OCI-LY1 (cell line): ENCODE measurements around the gene TMEM190.

ENCODE experiments used
- H2AFZ ChIP-seq: fragments of 200-600 bp; sonication (generic), shearing (Covaris generic); 2 replicates; pipeline ENCODE4 v1.6.0; 2014; ENCODE audit warnings: antibody characterized with exemption, mild to moderate bottlenecking, low read length
- H3F3A ChIP-seq: fragments of 200-600 bp; sonication (generic), shearing (Covaris generic); 2 replicates; pipeline ENCODE4 v1.6.0; 2014; ENCODE audit warnings: mild to moderate bottlenecking, antibody characterized with exemption, low read length, moderate library complexity; ENCODE audit not compliant: insufficient read depth
- H3K27ac ChIP-seq: fragments of 200-600 bp; sonication (generic); 2 replicates; pipeline ENCODE4 v1.5.1; 2014; ENCODE audit warnings: low read length, mixed run types, mild to moderate bottlenecking, low read depth; ENCODE audit not compliant: poor library complexity, severe bottlenecking
- H3K27me3 ChIP-seq: fragments of 200-600 bp; sonication (generic); 2 replicates; pipeline ENCODE4 v1.6.0; 2014; ENCODE audit warnings: antibody characterized with exemption, mild to moderate bottlenecking, low read length, moderate library complexity; ENCODE audit not compliant: insufficient read depth
- H3K36me3 ChIP-seq: fragments of 200-600 bp; sonication (generic); 2 replicates; pipeline ENCODE4 v1.6.1; 2014; ENCODE audit warnings: mild to moderate bottlenecking, antibody characterized with exemption, low read length, moderate library complexity, mixed read lengths; ENCODE audit not compliant: insufficient read depth
- H3K4me1 ChIP-seq: fragments of 200-600 bp; sonication (generic); 2 replicates; pipeline ENCODE4 v1.5.1; 2014; ENCODE audit warnings: mild to moderate bottlenecking, low read length, moderate library complexity; ENCODE audit not compliant: insufficient read depth, severe bottlenecking
- H3K4me2 ChIP-seq: fragments of 200-600 bp; sonication (generic), shearing (Covaris generic); 2 replicates; pipeline ENCODE4 v1.6.1; 2014; ENCODE audit warnings: low read length
- H3K4me3 ChIP-seq: fragments of 200-600 bp; sonication (generic); 2 replicates; pipeline ENCODE4 v1.5.1; 2014; ENCODE audit warnings: low read length, low read depth, mild to moderate bottlenecking, mixed read lengths; ENCODE audit not compliant: poor library complexity, severe bottlenecking
- H3K79me2 ChIP-seq: fragments of 200-600 bp; shearing (Covaris generic); 2 replicates; pipeline ENCODE4 v1.6.1; 2016; ENCODE audit warnings: mixed run types, low read length, mixed read lengths; ENCODE audit not compliant: insufficient read depth
- H3K9ac ChIP-seq: fragments of 200-600 bp; sonication (generic), shearing (Covaris generic); 2 replicates; pipeline ENCODE4 v1.6.1; 2014; ENCODE audit warnings: mild to moderate bottlenecking, low read length, mixed read lengths
- H3K9me2 ChIP-seq: fragments of 200-600 bp; sonication (generic), shearing (Covaris generic); 2 replicates; pipeline ENCODE4 v1.6.1; 2014; ENCODE audit warnings: low read depth, mild to moderate bottlenecking, low read length, mixed read lengths
- H3K9me3 ChIP-seq: fragments of 200-600 bp; shearing (Covaris generic); 2 replicates; pipeline ENCODE4 v1.6.1; 2014; ENCODE audit warnings: low read length, mixed read lengths
- H4K20me1 ChIP-seq: fragments of 200-600 bp; sonication (generic), shearing (Covaris generic); 2 replicates; pipeline ENCODE4 v1.6.0; 2016; ENCODE audit warnings: mild to moderate bottlenecking, low read length; ENCODE audit not compliant: insufficient read depth
- CTCF ChIP-seq: fragments of 200-600 bp; sonication (generic), shearing (Covaris generic); IDR thresholded peaks from 2 replicates; pipeline ENCODE4 v1.5.1; 2017; ENCODE audit warnings: mild to moderate bottlenecking, antibody characterized with exemption, low read length, moderate library complexity, mixed read lengths
- EZH2 ChIP-seq: fragments of 200-600 bp; sonication (generic), shearing (Covaris generic); IDR thresholded peaks from 2 replicates; pipeline ENCODE4 v1.8.0; 2017; ENCODE audit warnings: borderline replicate concordance, mixed run types, mild to moderate bottlenecking, antibody characterized with exemption, low read length, moderate library complexity, mixed read lengths

The TMEM190 gene

DNA sequence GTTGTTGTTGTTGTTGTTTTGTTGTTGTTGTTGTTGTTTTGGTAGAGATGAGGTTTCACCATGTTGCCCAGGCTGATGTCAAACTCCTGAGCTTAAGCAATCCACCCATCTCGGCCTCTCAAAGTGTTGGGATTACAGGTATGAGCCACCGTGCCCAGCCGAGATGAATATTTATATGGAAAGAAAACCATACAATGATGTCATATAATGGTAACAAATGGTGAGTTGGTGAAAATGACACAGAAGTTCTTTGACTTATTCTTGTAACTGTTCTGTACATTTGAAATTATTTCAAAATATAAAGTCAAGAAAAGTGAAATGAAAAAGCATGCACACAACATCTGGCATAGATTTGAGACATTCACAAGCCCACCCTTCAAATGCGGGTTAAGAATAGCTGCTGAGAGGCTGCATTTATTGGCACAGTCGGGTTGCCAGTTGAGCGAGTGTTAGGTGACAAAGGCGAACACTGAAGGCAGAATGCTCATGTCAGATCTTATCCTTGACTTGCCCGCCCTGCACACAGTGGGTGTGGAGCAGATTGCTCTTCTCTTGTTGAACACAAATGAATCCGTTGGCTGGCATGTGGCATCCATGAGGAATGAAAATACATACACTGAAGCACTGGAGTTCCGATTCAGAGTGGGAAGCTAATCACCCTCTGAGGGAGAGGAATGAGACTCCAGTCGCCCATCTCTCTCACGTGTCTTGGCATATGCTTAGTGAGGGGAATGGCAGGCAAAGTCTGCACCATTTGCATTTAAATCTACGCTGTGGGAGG is 46.8 kb downstream of the TMEM190 start:
- Histone ChIP-seq H4K20me1 (no peaks in the 10 kb centered on the region), H3K36me3 (no peaks in the 10 kb centered on the region; the same call in 1 of the 2 replicates), H3K4me2 (no peak overlapping the region)

DNA sequence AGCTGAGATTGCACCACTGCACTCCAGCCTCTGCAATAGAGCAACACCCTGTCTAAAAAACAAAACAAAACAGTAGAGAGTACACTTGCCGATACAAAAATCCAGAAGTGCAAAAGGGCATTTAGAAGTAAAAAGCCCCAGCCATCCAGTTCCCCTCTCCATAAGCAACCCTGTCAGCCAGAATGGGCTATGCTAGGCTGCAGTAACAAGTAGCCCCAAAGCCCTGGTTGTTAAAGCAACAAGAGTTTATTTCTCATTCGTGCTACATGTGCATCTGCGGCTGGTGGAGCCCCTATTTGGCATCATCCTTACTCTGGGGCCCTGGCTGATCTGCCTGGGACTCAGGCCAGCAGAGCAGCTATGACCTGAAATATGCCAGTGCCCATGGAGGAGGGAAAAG is 47.9 kb downstream of the TMEM190 start:
- Histone ChIP-seq H3K27ac (no peak overlapping the region), H3K36me3 (no peaks in the 10 kb centered on the region; the same call in 1 of the 2 replicates), H3K79me2 (no peaks in the 10 kb centered on the region), H4K20me1 (no peaks in the 10 kb centered on the region), H3K4me3 (no peak overlapping the region), H3K27me3 (peaks cover 10% of the 10 kb centered on the region; the same call in 1 of the 2 replicates), H2AFZ (no peak overlapping the region), H3K9me3 (peaks cover 3% of the 10 kb centered on the region; the same call in 1 of the 2 replicates), H3K4me1 (no peaks in the 10 kb centered on the region), H3K9me2 (no peaks in the 10 kb centered on the region), H3F3A (no peaks in the 10 kb centered on the region), H3K4me2 (no peak overlapping the region), H3K9ac (no peak overlapping the region)
- TF ChIP-seq EZH2: no peak
- TF ChIP-seq CTCF: no peak

More for the DNA sequence above, 46.8 kb downstream of the TMEM190 start:
- H3K79me2 ChIP-seq: no peaks in the 10 kb centered on the region
- TF ChIP-seq CTCF: no peak
- no peak for TF ChIP-seq EZH2
- no peak overlapping the region for H3K4me3 ChIP-seq
- no peaks in the 10 kb centered on the region for H3F3A ChIP-seq
- no peaks in the 10 kb centered on the region for H3K9me2 ChIP-seq
- H3K27me3 ChIP-seq: peaks cover 13% of the 10 kb centered on the region; the same call in 1 of the 2 replicates
- H3K4me1 ChIP-seq: no peaks in the 10 kb centered on the region
- no peak overlapping the region for H2AFZ ChIP-seq
- H3K27ac ChIP-seq: no peak overlapping the region
- H3K9me3 ChIP-seq: peaks cover 3% of the 10 kb centered on the region; the same call in 1 of the 2 replicates
- no peak overlapping the region for H3K9ac ChIP-seq

- Histone ChIP-seq H3K9me2 (no peaks in the 10 kb centered on the region), H3K27ac (no peak overlapping the region), H3K9ac (no peak overlapping the region), H3K36me3 (no peaks in the 10 kb centered on the region), H3K4me2 (no peak overlapping the region), H4K20me1 (no peaks in the 10 kb centered on the region), H3K27me3 (no peaks in the 10 kb centered on the region; the same call in 1 of the 2 replicates), H3K9me3 (no peaks in the 10 kb centered on the region), H3K4me3 (no peak overlapping the region), H3K79me2 (no peaks in the 10 kb centered on the region), H2AFZ (no peak overlapping the region), H3K4me1 (no peaks in the 10 kb centered on the region), H3F3A (no peaks in the 10 kb centered on the region)
- no peak for TF ChIP-seq EZH2
- TF ChIP-seq CTCF: no peak
These were observed 49.4 kb downstream of the TMEM190 start for GRCh38 chr19:55426042-55426441.
